ENCODE results near the gene CYB561.

CYB561 gene

DNA sequence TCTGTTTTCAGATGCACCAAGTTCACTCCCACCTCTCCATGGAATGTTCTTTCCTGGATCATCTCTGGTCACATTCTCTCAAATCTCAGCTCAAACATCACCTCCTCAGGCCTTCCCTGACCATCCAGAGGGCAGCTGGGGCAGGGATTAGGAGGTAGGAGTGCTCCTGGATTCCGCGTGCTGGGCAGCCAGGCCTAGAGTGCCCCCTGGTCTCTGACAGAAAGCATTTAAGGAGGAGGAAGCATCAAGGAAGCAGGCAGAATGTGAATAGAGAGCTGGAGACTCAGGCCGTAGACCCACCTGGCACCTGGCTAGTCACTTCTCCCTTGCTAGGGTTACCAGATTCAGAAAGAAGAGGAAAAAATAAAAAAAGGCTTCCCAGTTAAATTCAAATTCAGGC lies 2.5 kb upstream of the CYB561 start:
- DNase-seq = no peak

DNA sequence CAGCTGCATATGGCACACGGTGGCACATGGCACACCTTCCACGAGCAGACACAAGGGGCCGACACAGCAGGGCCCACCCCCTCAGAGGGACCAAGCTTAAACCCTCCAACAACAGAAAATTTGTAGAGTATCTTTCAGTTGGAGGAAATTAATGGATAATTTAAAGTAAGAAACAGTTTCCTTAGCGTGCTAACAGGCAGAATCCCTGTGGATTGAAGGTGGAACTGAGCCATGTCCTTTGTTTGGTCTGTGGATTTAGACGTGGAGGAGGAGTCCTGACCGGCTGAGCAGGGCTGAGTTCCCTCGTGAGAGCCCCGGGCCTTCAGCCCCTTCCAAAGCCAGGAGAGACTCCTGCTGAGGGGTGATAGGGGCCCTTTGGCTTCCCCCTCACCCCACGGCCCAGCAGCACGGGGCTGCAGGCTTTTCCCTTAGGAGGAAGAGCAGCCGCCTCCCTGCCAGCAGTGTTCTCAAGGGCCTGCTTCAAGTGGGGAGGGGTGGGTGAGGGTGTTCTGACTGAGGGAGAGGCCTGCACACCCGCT lies 1.4 kb upstream of the CYB561 start:
- DNase-seq = no peak

GRCh38 chr17:63446753-63447470 lies 806 bp upstream of the CYB561 start:
- DNase-seq = peak; percentile 63

- peak; percentile 60 for DNase-seq
Measured at GRCh38 chr17:63445571-63445953, 544 bp downstream of the CYB561 start.

GRCh38 chr17:63445065-63445464 lies 1.0 kb downstream of the CYB561 start:
- DNase-seq = no peak

- no peak for DNase-seq
Measured at GRCh38 chr17:63444457-63444856, 1.6 kb downstream of the CYB561 start.

DNA sequence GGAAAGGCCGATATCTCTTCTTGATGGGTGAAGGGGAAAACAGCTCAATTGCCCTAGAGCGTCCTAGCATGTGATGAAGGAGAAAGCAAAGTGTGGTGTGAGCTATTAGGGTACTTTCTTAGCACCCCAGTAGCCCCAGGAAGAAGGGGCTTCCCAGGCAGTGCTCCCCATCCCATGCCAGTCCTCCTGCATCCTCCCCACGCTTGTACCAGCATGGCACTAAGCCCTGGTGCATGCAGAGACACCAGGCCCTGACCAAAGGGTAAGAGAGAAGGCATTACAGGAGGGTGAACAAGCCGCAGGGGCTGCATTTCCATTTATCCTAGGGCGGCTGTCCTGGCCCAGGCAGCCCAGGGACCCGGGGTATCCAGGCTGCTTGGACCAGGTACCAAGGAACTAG lies 3.1 kb downstream of the CYB561 start:
- DNase-seq = no peak

DNA sequence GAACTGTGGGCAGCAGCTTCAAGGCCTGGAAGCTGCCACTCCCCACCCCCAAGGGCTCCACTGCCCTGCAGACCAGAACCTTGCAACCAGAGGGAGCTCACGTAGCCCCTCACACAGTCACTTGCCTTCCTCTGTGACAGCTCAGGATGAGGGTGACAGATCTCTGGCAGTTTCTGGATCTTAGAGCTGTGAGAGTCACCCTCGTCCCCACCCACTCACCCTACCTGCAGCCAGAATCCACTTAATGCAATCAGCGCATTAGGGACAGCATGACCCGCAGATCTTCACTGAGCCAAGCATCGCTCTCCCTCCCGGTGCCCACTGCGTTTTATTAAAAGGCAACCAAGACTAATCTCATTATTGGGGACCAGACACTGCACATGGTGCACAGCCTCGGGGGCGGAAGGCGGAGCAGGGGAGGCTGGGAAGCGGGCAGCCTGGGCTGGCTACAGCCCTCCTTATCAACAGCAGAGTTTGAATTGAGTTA lies 3.5 kb downstream of the CYB561 start:
- DNase-seq = no peak

- no peak for DNase-seq
Measured at GRCh38 chr17:63442074-63442473, 4.0 kb downstream of the CYB561 start.

DNA sequence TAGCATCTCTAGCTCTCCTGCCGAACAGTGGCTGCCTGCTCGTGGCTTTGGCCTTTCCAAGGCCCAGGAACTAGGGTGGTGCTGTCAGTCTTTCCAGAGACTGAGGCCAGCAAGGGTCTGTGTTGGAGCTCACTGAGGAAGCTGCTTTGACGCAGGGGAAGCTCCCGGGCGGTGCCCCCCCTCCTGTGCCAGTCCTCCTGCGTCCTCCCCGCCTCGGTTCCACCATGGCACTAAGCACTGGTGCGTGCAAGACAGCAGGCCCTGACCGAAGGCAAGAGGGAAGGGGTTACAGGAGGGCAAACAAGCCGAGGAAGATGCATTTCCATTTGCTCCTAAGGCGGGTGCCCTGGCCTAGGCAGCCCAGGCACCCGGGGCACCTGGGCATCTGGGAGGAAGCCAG lies 4.5 kb downstream of the CYB561 start:
- no peak for DNase-seq

GRCh38 chr17:63440770-63441335 lies 5.3 kb downstream of the CYB561 start:
- no peak for DNase-seq

DNA sequence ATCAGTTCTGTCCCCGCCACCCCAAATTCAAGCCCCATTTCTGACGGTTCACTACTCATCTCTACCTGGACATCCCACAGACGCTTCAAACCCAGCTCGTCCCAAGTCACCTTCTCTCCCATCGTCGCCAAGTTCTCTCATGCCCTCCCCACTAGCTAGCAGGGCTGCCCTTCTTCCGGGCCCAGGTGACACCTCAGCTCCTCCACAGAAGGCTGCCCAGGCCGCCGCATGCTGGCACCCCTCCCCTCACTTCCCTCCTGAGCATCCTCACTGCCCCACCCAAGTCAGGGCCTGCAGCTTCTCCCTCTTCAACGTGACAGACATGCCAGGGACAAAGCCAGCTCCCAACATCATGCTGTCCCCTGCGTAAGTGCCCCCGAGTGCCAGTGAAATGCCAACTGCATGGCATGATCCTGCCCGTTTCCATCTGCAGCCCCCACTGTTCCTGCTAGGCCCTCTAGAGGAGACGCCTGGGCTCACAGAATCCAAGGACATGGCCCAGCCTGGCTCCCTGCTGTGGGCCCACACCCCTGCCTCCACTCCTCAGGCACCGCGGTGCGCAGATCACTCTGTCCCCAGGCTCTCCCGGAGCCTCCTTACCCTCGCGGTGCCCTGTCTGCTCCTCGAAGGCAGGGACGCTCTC lies 5.9 kb downstream of the CYB561 start:
- no peak for DNase-seq

DNA sequence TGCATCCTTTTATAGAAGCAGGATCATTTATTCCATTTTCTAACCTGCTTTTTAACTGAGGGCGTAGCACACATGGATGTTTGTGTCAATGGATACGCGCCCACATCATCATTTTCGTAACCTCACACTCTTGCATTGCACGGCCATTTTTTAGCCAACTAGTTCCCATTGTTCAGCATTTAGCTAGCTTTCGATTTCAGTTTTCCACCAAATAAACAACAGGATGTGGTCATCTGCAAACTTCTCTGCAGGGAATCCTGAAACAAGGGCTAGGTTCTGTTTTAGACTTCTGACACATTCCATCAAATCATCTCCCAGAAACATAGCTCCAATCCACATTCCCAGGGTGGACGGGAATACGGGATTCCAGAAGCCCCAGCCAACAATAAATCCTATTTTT lies 6.4 kb downstream of the CYB561 start:
- DNase-seq = no peak

DNA sequence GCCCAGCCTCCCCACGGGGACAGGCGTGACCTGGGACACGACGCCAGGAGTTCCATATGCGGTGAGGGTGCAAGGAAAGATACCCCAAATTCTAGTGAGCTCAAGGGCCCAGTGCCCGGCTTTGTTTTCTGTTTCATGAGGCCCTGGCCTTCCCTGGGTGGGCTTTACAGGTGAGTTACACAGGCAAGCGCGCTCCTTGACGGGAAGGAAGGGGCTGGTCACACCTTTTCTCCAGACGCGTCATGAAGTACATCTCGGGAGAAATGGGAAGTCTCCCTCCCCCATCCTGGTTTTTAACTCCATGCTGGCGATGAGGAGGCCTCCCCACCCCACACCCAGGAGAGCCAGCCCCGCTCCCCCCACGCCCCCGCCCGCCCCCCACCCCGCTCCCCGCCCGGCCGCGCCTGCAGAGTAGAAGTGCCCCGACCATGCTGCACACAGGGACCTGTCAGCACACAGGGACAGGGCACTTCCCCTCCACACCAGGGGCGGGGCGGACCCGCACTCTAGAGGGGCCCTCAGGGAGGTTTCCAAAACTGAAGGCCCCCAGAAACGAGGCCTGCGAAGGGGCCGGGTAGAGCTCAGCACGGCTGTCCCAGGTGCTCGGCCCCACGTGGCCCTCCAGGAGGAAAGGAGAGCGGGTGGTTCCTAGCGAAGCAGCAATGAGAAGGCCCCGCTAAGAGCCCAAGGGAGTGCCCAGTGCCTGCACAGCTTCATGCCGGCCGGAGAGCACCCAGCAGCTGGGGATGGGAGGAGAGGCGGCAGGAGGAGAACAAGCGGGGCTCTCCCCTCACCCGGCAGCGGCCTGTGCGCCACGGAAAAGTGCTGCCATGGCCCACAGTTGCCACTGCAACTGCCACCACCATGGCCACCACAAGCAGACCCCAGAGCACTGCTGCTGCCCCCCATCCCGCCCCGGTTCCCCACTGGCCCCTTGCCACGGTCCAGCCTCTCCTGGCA lies 7.7 kb downstream of the CYB561 start:
- no peak for DNase-seq

- no peak for DNase-seq
Measured at GRCh38 chr17:63437287-63438091, 8.6 kb downstream of the CYB561 start.

DNA sequence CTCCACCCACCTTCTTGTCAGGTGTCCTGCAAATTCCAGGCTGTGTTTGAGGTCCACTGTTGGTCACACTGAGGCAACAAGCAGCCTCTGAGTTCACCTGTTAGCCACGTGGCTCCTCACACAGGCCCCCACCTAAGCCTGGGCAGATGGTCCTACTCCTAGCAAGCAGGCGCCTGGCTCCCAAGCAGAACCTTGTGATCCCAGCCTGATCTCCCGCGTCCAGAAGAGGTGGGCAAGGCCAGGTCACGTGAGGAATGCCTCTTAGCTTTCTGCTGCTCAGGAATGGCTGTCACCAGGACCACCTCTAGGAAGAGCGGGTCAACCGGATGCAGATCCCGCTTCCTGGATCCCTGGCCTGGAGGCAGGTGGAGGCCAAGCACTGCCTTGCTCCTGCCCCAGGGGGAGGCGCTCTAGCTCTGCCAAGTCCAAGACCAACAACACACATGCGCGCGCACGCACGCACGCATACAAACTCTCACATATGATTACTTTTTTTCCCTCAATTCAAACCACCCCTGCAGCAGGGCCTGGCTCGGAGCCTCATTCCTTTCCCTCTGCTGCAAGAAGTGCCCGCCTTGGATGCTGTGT lies 9.5 kb downstream of the CYB561 start:
- DNase-seq = no peak

- DNase-seq = no peak
Measured at GRCh38 chr17:63435681-63436522, 10.2 kb downstream of the CYB561 start.

DNA sequence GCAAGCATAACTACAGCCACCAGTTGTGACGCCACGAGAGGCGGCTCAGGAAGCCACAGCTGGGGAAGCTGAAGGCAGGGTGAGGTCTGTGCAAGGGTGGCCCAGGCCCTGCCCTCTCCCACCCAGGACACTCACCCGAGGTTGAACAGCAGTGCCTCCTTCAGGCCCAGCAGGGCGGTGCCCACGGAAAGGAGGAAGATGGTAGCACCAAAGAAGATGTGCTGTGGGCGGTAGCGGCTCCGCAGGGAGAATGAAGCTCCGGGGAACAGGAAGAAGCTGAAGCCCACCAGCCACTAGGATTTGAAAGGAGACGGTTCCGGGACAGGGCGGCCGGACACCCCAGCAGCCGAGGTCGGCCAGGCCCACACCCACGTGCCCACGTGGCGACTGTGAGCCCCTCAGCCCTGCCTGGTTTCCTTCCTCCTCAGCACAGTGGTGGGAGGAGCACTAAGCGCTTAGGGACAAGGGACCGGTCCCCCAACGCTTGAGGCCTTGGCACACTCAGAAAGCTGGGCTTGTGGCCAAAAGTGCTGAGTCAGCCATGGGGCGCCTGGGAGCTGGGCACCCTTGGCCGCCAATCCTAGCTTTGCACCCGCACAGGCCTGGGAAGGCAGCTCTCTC lies 11.0 kb downstream of the CYB561 start:
- no peak for DNase-seq

- DNase-seq = no peak
Measured at GRCh38 chr17:63433746-63434591, 12.1 kb downstream of the CYB561 start.
